Neural progenitor cell (in vitro differentiated cells): ENCODE data around the gene MDP1. TPM values are rescaled to one million over a fixed set of nuclear protein-coding genes. Genes with fewer than 3 reads are reported as not detected.

Source experiments
- DNase-seq: peaks from one replicate; pipeline ENCODE4 v3.0.0-alpha.2; 2016; ENCODE audit warnings: low spot score
- H2AFZ ChIP-seq: fragments of 200-600 bp; sonication (generic); replicated peaks from 2 replicates; pipeline ENCODE4 v1.6.1; 2016; ENCODE audit warnings: antibody characterized with exemption
- H3F3A ChIP-seq: fragments of 200-600 bp; sonication (generic); 2 replicates; pipeline ENCODE4 v1.6.1; 2016; ENCODE audit warnings: antibody characterized with exemption, low read depth
- H3K27ac ChIP-seq: fragments of 200-600 bp; sonication (generic); 2 replicates; pipeline ENCODE4 v1.5.1; 2016; ENCODE audit warnings: mild to moderate bottlenecking
- H3K27me3 ChIP-seq: fragments of 200-600 bp; sonication (generic); 2 replicates; pipeline ENCODE4 v1.6.1; 2016; ENCODE audit warnings: mild to moderate bottlenecking, moderate library complexity
- H3K36me3 ChIP-seq: fragments of 200-600 bp; sonication (generic); 2 replicates; pipeline ENCODE4 v1.5.1; 2016
- H3K4me1 ChIP-seq: fragments of 200-600 bp; sonication (generic); 2 replicates; pipeline ENCODE4 v1.6.1; 2016; ENCODE audit warnings: mixed run types
- H3K4me2 ChIP-seq: fragments of 200-600 bp; sonication (generic); 2 replicates; pipeline ENCODE4 v1.6.1; 2016
- H3K4me3 ChIP-seq: fragments of 200-600 bp; sonication (generic); 2 replicates; pipeline ENCODE4 v1.5.1; 2016
- H3K79me2 ChIP-seq: fragments of 200-600 bp; sonication (generic); 2 replicates; pipeline ENCODE4 v1.6.1; 2016; ENCODE audit warnings: low read depth
- H3K9ac ChIP-seq: fragments of 200-600 bp; sonication (generic); 2 replicates; pipeline ENCODE4 v1.6.1; 2016
- H3K9me3 ChIP-seq: fragments of 200-600 bp; sonication (generic); 2 replicates; pipeline ENCODE4 v1.5.1; 2016; ENCODE audit warnings: low read depth
- H4K20me1 ChIP-seq: fragments of 200-600 bp; sonication (generic); 2 replicates; pipeline ENCODE4 v1.6.1; 2016; ENCODE audit warnings: low read depth
- H3K27ac Mint-ChIP-seq: 3 replicates; pipeline ENCODE4 v1.8.0; 2021; ENCODE audit warnings: mixed read lengths
- H3K27me3 Mint-ChIP-seq: 2 replicates; pipeline ENCODE4 v1.8.0; 2022; ENCODE audit warnings: low read depth, mild to moderate bottlenecking, inconsistent platforms, moderate library complexity, mixed read lengths; ENCODE audit not compliant: insufficient read depth
- H3K36me3 Mint-ChIP-seq: 3 replicates; pipeline ENCODE4 v1.8.0; 2021; ENCODE audit warnings: mixed read lengths
- H3K4me1 Mint-ChIP-seq: 3 replicates; pipeline ENCODE4 v1.8.0; 2021; ENCODE audit warnings: mixed read lengths
- H3K4me3 Mint-ChIP-seq: 3 replicates; pipeline ENCODE4 v1.8.0; 2021; ENCODE audit warnings: mild to moderate bottlenecking, moderate library complexity, mixed read lengths
- H3K9me3 Mint-ChIP-seq: 3 replicates; pipeline ENCODE4 v1.8.0; 2020; ENCODE audit warnings: mixed read lengths
- CTCF ChIP-seq: fragments of 200-600 bp; sonication (generic); IDR thresholded peaks from 2 replicates; pipeline ENCODE4 v1.5.1; 2017; ENCODE audit warnings: antibody characterized with exemption, mild to moderate bottlenecking
- EZH2 ChIP-seq: fragments of 200-600 bp; sonication (generic); IDR thresholded peaks from 2 replicates; pipeline ENCODE4 v1.6.1; 2017; ENCODE audit warnings: antibody characterized with exemption, mild to moderate bottlenecking, moderate library complexity
- EZH2phosphoT487 ChIP-seq: fragments of 200-600 bp; sonication (generic); IDR thresholded peaks from 2 replicates; pipeline ENCODE4 v1.6.1; 2017; ENCODE audit warnings: antibody characterized with exemption
- total RNA-seq: library from RNA; depleted of rRNA; stranded (reverse); fragments of >200 nt; gene quantifications from 2 replicates; pipeline ENCODE4 v1.2.3, GENCODE V29; 2015; ENCODE audit warnings: low replicate concordance

Gene MDP1
- total RNA-seq, 1 donor from 2014 or later, result 18.3 TPM

- Mint-ChIP-seq H3K36me3 (peaks cover 19% of the 10 kb centered on the region), H3K27ac (no peak overlapping the region), H3K4me3 (no peak overlapping the region), H3K9me3 (no peaks in the 10 kb centered on the region), H3K4me1 (peaks cover 19% of the 10 kb centered on the region), H3K27me3 (peaks cover 3% of the 10 kb centered on the region)
- Histone ChIP-seq H3K4me2 (no peak overlapping the region), H3K4me3 (no peak overlapping the region), H3F3A (peaks cover 22% of the 10 kb centered on the region), H4K20me1 (peaks cover 14% of the 10 kb centered on the region), H3K36me3 (no peaks in the 10 kb centered on the region), H3K4me1 (peaks cover 6% of the 10 kb centered on the region), H3K9me3 (no peaks in the 10 kb centered on the region), H3K27me3 (no peaks in the 10 kb centered on the region), H3K9ac (no peak overlapping the region), H2AFZ (no peak overlapping the region), H3K79me2 (peaks cover 15% of the 10 kb centered on the region), H3K27ac (no peak overlapping the region)
- DNase-seq, result no peak
- no peak for TF ChIP-seq EZH2
- no peak for TF ChIP-seq EZH2phosphoT487
- TF ChIP-seq CTCF, result no peak
Observed at GRCh38 chr14:24185741-24186140, 30.1 kb downstream of the MDP1 start.

- Mint-ChIP-seq H3K4me1 (peaks cover 18% of the 10 kb centered on the region), H3K36me3 (peaks cover 19% of the 10 kb centered on the region), H3K9me3 (no peaks in the 10 kb centered on the region), H3K27ac (no peak overlapping the region), H3K27me3 (peaks cover 3% of the 10 kb centered on the region), H3K4me3 (no peak overlapping the region)
- Histone ChIP-seq H2AFZ (no peak overlapping the region), H3K9ac (no peak overlapping the region), H4K20me1 (peaks cover 14% of the 10 kb centered on the region), H3K27me3 (no peaks in the 10 kb centered on the region), H3K9me3 (no peaks in the 10 kb centered on the region), H3F3A (peaks cover 22% of the 10 kb centered on the region), H3K4me2 (no peak overlapping the region), H3K36me3 (no peaks in the 10 kb centered on the region), H3K4me1 (peaks cover 6% of the 10 kb centered on the region), H3K4me3 (no peak overlapping the region), H3K27ac (no peak overlapping the region), H3K79me2 (peaks cover 15% of the 10 kb centered on the region)
- no peak for DNase-seq
- no peak for TF ChIP-seq CTCF
- TF ChIP-seq EZH2phosphoT487, result no peak
- TF ChIP-seq EZH2, result no peak
Observed at GRCh38 chr14:24185026-24185425, 30.8 kb downstream of the MDP1 start.

- H3K9me3 ChIP-seq, result no peaks in the 10 kb centered on the region
- H3K4me1 ChIP-seq, result peaks cover 6% of the 10 kb centered on the region
- peaks cover 3% of the 10 kb centered on the region for H3K27me3 Mint-ChIP-seq
- H3K4me3 Mint-ChIP-seq, result no peak overlapping the region
- H3K36me3 ChIP-seq, result no peaks in the 10 kb centered on the region
- H3K27me3 ChIP-seq, result no peaks in the 10 kb centered on the region
- no peak overlapping the region for H3K27ac Mint-ChIP-seq
- peaks cover 19% of the 10 kb centered on the region for H3K36me3 Mint-ChIP-seq
- no peak overlapping the region for H3K4me3 ChIP-seq
- H2AFZ ChIP-seq, result no peak overlapping the region
- DNase-seq, result no peak
- peaks cover 14% of the 10 kb centered on the region for H4K20me1 ChIP-seq
- H3K4me1 Mint-ChIP-seq, result peaks cover 14% of the 10 kb centered on the region
- no peak overlapping the region for H3K9ac ChIP-seq
- H3F3A ChIP-seq, result peaks cover 18% of the 10 kb centered on the region
- peaks cover 15% of the 10 kb centered on the region for H3K79me2 ChIP-seq
- H3K4me2 ChIP-seq, result no peak overlapping the region
- TF ChIP-seq EZH2phosphoT487, result no peak
- no peak for TF ChIP-seq EZH2
- H3K27ac ChIP-seq, result no peak overlapping the region
- no peaks in the 10 kb centered on the region for H3K9me3 Mint-ChIP-seq
Observed at GRCh38 chr14:24184104-24184970, 31.5 kb downstream of the MDP1 start.

GRCh38 chr14:24183014-24183481 lies 32.8 kb downstream of the MDP1 start:
- Mint-ChIP-seq H3K36me3 (peaks cover 22% of the 10 kb centered on the region), H3K27ac (no peak overlapping the region), H3K27me3 (peaks cover 3% of the 10 kb centered on the region), H3K4me3 (no peak overlapping the region), H3K4me1 (peaks cover 10% of the 10 kb centered on the region), H3K9me3 (no peaks in the 10 kb centered on the region)
- Histone ChIP-seq H4K20me1 (peaks cover 16% of the 10 kb centered on the region), H3K36me3 (no peaks in the 10 kb centered on the region), H3K4me1 (peaks cover 6% of the 10 kb centered on the region), H3K9ac (no peak overlapping the region), H3K27ac (no peak overlapping the region), H3K4me3 (no peak overlapping the region), H3F3A (peaks cover 8% of the 10 kb centered on the region), H2AFZ (no peak overlapping the region), H3K27me3 (no peaks in the 10 kb centered on the region), H3K79me2 (peaks cover 15% of the 10 kb centered on the region), H3K9me3 (no peaks in the 10 kb centered on the region), H3K4me2 (no peak overlapping the region)
- no peak for DNase-seq
- TF ChIP-seq EZH2 (no peak), EZH2phosphoT487 (no peak), CTCF (no peak)
